K562 (cell line): ENCODE measurements around the gene MOB3B. TPM values are rescaled to one million over a fixed set of nuclear protein-coding genes. Genes with fewer than 3 reads are reported as not detected.

Experiments used
- ATAC-seq: fragments of 200-7000 bp; cut with Tn5 transposase; 3 replicates; pipeline ENCODE4 v1.9.1; 2020; ENCODE audit warnings: moderate library complexity
- BruUV-seq: library from RNA; stranded (reverse); fragments of 400-500 nt; replicated peaks from 2 replicates; lab custom pipeline; 2021; lab: Mats Ljungman, UMichigan
- CTCF ChIA-PET: fragments of 300-600 bp; formaldehyde crosslinking; extraction: SDS; loops from one replicate; lab custom pipeline; 2021; ENCODE audit warnings: low intra/inter-chr PET ratio; lab: Yijun Ruan, JAX
- POLR2A ChIA-PET: fragments of 300-600, 350-650 bp; sonication (Branson Sonifier 250); formaldehyde crosslinking; extraction: SDS; loops from one replicate; lab custom pipeline; 2021; ENCODE audit warnings: antibody characterized with exemption, inconsistent platforms; lab: Yijun Ruan, JAX
- DNase-seq, 4 experiments: peaks; one replicate each; pipeline versions ENCODE4 v3.0.0 to v3.0.0-alpha.2; 2011 to 2018; ENCODE audit warnings: low spot score in 3 of 4, mixed read lengths in 3 of 4; ENCODE audit errors: extremely low read depth in 1 of 4
- FAIRE-seq: peaks from 2 replicates; lab custom pipeline; 2011; peaks lifted over from hg19 to GRCh38; lab: Jason Lieb, UNC
- H2AFZ ChIP-seq: 2 replicates; pipeline ENCODE4 v1.6.0; 2011; ENCODE audit warnings: low read depth, low read length, control low read depth, inconsistent platforms
- H3K27ac ChIP-seq: fragments of 200-600 bp; 3 replicates; pipeline ENCODE4 v1.8.0; 2011; ENCODE audit warnings: low read depth, mild to moderate bottlenecking, control low read depth, inconsistent platforms, low read length, moderate library complexity, mixed read lengths; ENCODE audit errors: extremely low read depth
- H3K27me3 ChIP-seq, 2 experiments: fragments of 300-600 bp in 1 of 2; 2 replicates in 1 of 2; 3 replicates in 1 of 2; pipeline versions ENCODE4 v1.6.0 to v1.8.0; 2011; ENCODE audit warnings: inconsistent platforms in 2 of 2, low read length in 2 of 2, mild to moderate bottlenecking in 1 of 2, mixed read lengths in 1 of 2, moderate library complexity in 1 of 2; ENCODE audit not compliant: control insufficient read depth in 2 of 2, insufficient read depth in 2 of 2
- H3K36me3 ChIP-seq: fragments of 300-600 bp; 3 replicates; pipeline ENCODE4 v1.8.0; 2011; ENCODE audit warnings: mild to moderate bottlenecking, low read length, inconsistent platforms; ENCODE audit not compliant: control insufficient read depth, insufficient read depth
- H3K4me1 ChIP-seq, 2 experiments: fragments of 200-600 bp in 1 of 2; replicated peaks in 1 of 2; 2 replicates in 1 of 2; 3 replicates in 1 of 2; pipeline versions ENCODE4 v1.5.1 to v1.8.0; 2011; ENCODE audit warnings: inconsistent platforms in 2 of 2, low read length in 2 of 2, mild to moderate bottlenecking in 1 of 2, mixed read lengths in 1 of 2, moderate library complexity in 1 of 2; ENCODE audit not compliant: control insufficient read depth in 2 of 2, insufficient read depth in 2 of 2
- H3K4me2 ChIP-seq: 2 replicates; pipeline ENCODE4 v1.6.1; 2011; ENCODE audit warnings: low read length, control low read depth, inconsistent platforms, mixed read lengths; ENCODE audit not compliant: insufficient read depth
- H3K4me3 ChIP-seq: fragments of 200-600 bp; sonication (generic), shearing (Covaris generic); 2 replicates; pipeline ENCODE4 v1.5.1; 2016; ENCODE audit warnings: control low read depth, inconsistent platforms
- H3K79me2 ChIP-seq: fragments of 200-600 bp; 3 replicates; pipeline ENCODE4 v1.8.0; 2011; ENCODE audit warnings: low read length, inconsistent platforms; ENCODE audit not compliant: control insufficient read depth, insufficient read depth
- H3K9ac ChIP-seq, 2 experiments: 2 replicates each; pipeline versions ENCODE4 v1.6.0 to v1.6.1; 2011; ENCODE audit warnings: low read depth in 2 of 2, low read length in 2 of 2, control low read depth in 1 of 2, inconsistent platforms in 1 of 2, mild to moderate bottlenecking in 1 of 2, mixed read lengths in 1 of 2; ENCODE audit not compliant: insufficient read depth in 1 of 2
- H3K9me1 ChIP-seq: one replicate; pipeline ENCODE4 v1.6.0; 2011; ENCODE audit warnings: inconsistent platforms, mild to moderate bottlenecking, low read length, moderate library complexity; ENCODE audit not compliant: control insufficient read depth, insufficient read depth
- H3K9me3 ChIP-seq: replicated peaks from 2 replicates; pipeline ENCODE4 v1.5.1; 2011; ENCODE audit warnings: low read depth, low read length, inconsistent platforms; ENCODE audit not compliant: control insufficient read depth, insufficient read depth
- H4K20me1 ChIP-seq: replicated peaks from 2 replicates; pipeline ENCODE4 v1.6.1; 2011; ENCODE audit warnings: low read length, inconsistent platforms, mixed read lengths; ENCODE audit not compliant: control insufficient read depth, insufficient read depth
- ARID2 ChIP-seq: fragments of 450-650 bp; IDR thresholded peaks from 2 replicates; pipeline ENCODE4 v1.6.1; 2017; ENCODE audit warnings: antibody characterized with exemption, mild to moderate bottlenecking
- EHMT2 ChIP-seq: fragments of 450-650 bp; IDR thresholded peaks from 2 replicates; pipeline ENCODE4 v1.6.1; 2018; ENCODE audit warnings: antibody characterized with exemption
- ELK1 ChIP-seq: sonication (generic); formaldehyde crosslinking; IDR thresholded peaks from 2 replicates; pipeline ENCODE4 v1.8.1; 2022; ENCODE audit warnings: missing genetic modification reagents
- GTF3C2 ChIP-seq: IDR thresholded peaks from 3 replicates; pipeline ENCODE4 v1.6.1; 2011; ENCODE audit warnings: borderline replicate concordance, mild to moderate bottlenecking, moderate library complexity; ENCODE audit not compliant: insufficient read length; ENCODE audit errors: extremely low read depth
- MCM7 ChIP-seq, 2 experiments: fragments of 450-650 bp; IDR thresholded peaks; 2 replicates each; pipeline ENCODE4 v1.6.1; 2016 to 2018
- MITF ChIP-seq: IDR thresholded peaks from 2 replicates; pipeline ENCODE4 v1.6.1; 2014; ENCODE audit warnings: antibody characterized with exemption
- MLX ChIP-seq, 2 experiments: fragments of 450-650 bp in 1 of 2; sonication (generic) in 1 of 2; formaldehyde crosslinking; conservative IDR thresholded peaks; 2 replicates each; pipeline versions ENCODE4 v1.4.0 to v1.8.1; 2020 to 2022; ENCODE audit warnings: mild to moderate bottlenecking in 1 of 2, missing genetic modification reagents in 1 of 2
- PHTF2 ChIP-seq: fragments of 250-450 bp; sonication (Bioruptor Pico); IDR thresholded peaks from 2 replicates; pipeline ENCODE4 v1.5.0; 2021; ENCODE audit warnings: mild to moderate bottlenecking
- SRSF7 ChIP-seq: fragments of 200-400 bp; formaldehyde crosslinking; optimal IDR thresholded peaks from 2 replicates; pipeline ENCODE3; 2017; ENCODE audit warnings: mild to moderate bottlenecking, low read depth, low read length
- WGBS: fragments of 100-300 bp; shearing (Covaris generic); methylation state at CpG from one replicate; pipeline ENCODE4 v1.1.6; 2016; ENCODE audit warnings: low coverage, mixed read lengths; ENCODE audit not compliant: insufficient coverage; ENCODE audit errors: missing lambda C conversion rate; 5-methylcytosine and 5-hydroxymethylcytosine counted together
- in situ Hi-C: fragments of 300-500 bp; cut with MboI; formaldehyde crosslinking; loops from 4 replicates; pipeline ENCODE4 v1.15.0; 2018; ENCODE audit warnings: inconsistent platforms, mixed read lengths
- intact Hi-C: fragments of 100-400 bp; cut with micrococcal nuclease; formaldehyde crosslinking; loops from 2 replicates; pipeline ENCODE4 v1.14.2; 2022
- polyA plus RNA-seq, 8 experiments: library from polyadenylated mRNA; depleted of rRNA in 4 of 8; stranded (reverse) in 5 of 8; unstranded in 3 of 8; fragments of >200 nt; fragmentation: Nextera tagmentation in 2 of 8; fragmentation: Illumina TruSeq in 1 of 8; extraction: Ambion mirVana in 2 of 8; extraction: Trizol in 1 of 8; gene quantifications; 2 replicates each; pipeline versions ENCODE4 v1.2.1 to v1.2.3, GENCODE V29; 2011 to 2014; ENCODE audit warnings: inconsistent platforms in 1 of 8, missing spikeins in 1 of 8
- total RNA-seq, 7 experiments: library from RNA; depleted of rRNA in 6 of 7; stranded (reverse); fragments of >200 nt in 6 of 7; fragmentation: Illumina TruSeq in 2 of 7; extraction: Trizol in 2 of 7; gene quantifications; 2 replicates each; pipeline versions ENCODE4 v1.2.1 to v1.2.3, GENCODE V29; 2011 to 2021; ENCODE audit warnings: low replicate concordance in 1 of 7

Gene MOB3B
- total and polyA plus RNA-seq, 9 of the 15 experiments (the other 6 are each of a cell fraction or from before 2014, with no cell fraction given), result 3.6 to 12.8 (median 7.2) TPM

GRCh38 chr9:27566118-27566517 is 36.5 kb upstream of the MOB3B start:
- H3K4me1 ChIP-seq, result no peaks in the 10 kb centered on the region
- H3K27ac ChIP-seq, result no peak overlapping the region
- H2AFZ ChIP-seq, result no peak overlapping the region
- FAIRE-seq (no peak), ATAC-seq (no peak), DNase-seq (no peak)
- H3K36me3 ChIP-seq, result no peaks in the 10 kb centered on the region
- TF ChIP-seq MCM7 (IDR thresholded peaks at IDR 0.05) (no peak), PHTF2 (CRISPR knock-in tag) (no peak), ARID2 (no peak), MLX (CRISPR knock-in tag; conservative IDR thresholded peaks at IDR 0.05) (no peak), SRSF7 (no peak), MITF (no peak), EHMT2 (no peak), ELK1 (CRISPR knock-in tag) (no peak), GTF3C2 (no peak)
- in situ Hi-C loops (no loop called here), intact Hi-C loops (no loop called here)
- no peaks in the 10 kb centered on the region for H3K9me3 ChIP-seq
- WGBS, result 70% methylated on average over 1 of the region's 1 CpG
- H3K4me2 ChIP-seq, result no peak overlapping the region
- H4K20me1 ChIP-seq, result no peaks in the 10 kb centered on the region
- no TSS peak for BruUV-seq
- POLR2A ChIA-PET, result no interaction called here
- H3K9me1 ChIP-seq, result no peaks in the 10 kb centered on the region
- H3K9ac ChIP-seq, result no peak overlapping the region
- CTCF ChIA-PET, result no interaction called here
- H3K27me3 ChIP-seq, result no peaks in the 10 kb centered on the region
- H3K79me2 ChIP-seq, result no peaks in the 10 kb centered on the region
- no peak overlapping the region for H3K4me3 ChIP-seq
